Activated CD4-positive, alpha-beta memory T cell treated with anti-CD3 and anti-CD28 coated beads for 36 hours (primary cell): ENCODE results near the gene DAD1. TPM values are rescaled to one million over a fixed set of nuclear protein-coding genes. Genes with fewer than 3 reads are reported as not detected.
"Not testable (repeated sequence)": the region's sequence is repeated elsewhere in the genome, so short reads cannot be mapped to it uniquely, and the experiment has no call there.

Experiments used
- CTCF ChIA-PET: fragments of 350-600 bp; sonication (Branson Sonifier 250); formaldehyde crosslinking; loops from one replicate; lab custom pipeline; 2021; ENCODE audit warnings: antibody characterized with exemption, inconsistent platforms; lab: Charles Lee
- POLR2A ChIA-PET: fragments of 350-600 bp; sonication (Branson Sonifier 250); formaldehyde crosslinking; loops from one replicate; lab custom pipeline; 2021; ENCODE audit warnings: antibody characterized with exemption; lab: Charles Lee
- DNase-seq: peaks from one replicate; pipeline ENCODE4 v3.0.0-alpha.2; 2020
- H3K27ac Mint-ChIP-seq: one replicate; pipeline ENCODE4 v1.8.0; 2021; ENCODE audit warnings: mixed read lengths
- H3K27me3 Mint-ChIP-seq: one replicate; pipeline ENCODE4 v1.8.0; 2021; ENCODE audit warnings: mixed read lengths
- H3K36me3 Mint-ChIP-seq: one replicate; pipeline ENCODE4 v1.8.0; 2021; ENCODE audit warnings: mixed read lengths
- H3K4me1 Mint-ChIP-seq: one replicate; pipeline ENCODE4 v1.8.0; 2021; ENCODE audit warnings: low read depth, mixed read lengths
- H3K4me3 Mint-ChIP-seq: one replicate; pipeline ENCODE4 v1.8.0; 2021; ENCODE audit warnings: mild to moderate bottlenecking, mixed read lengths
- H3K9me3 Mint-ChIP-seq: one replicate; pipeline ENCODE4 v1.8.0; 2021; ENCODE audit warnings: mixed read lengths
- intact Hi-C: fragments of 100-400 bp; cut with micrococcal nuclease; formaldehyde crosslinking; loops from one replicate; pipeline ENCODE4 v1.15.1; 2023
- total RNA-seq, 2 experiments: library from RNA; stranded (reverse); gene quantifications; one replicate each; pipeline ENCODE4 v1.2.3, GENCODE V29; 2021

Gene DAD1
- 100 to 1,000 TPM; 292 to 305 TPM for total RNA-seq

DNA sequence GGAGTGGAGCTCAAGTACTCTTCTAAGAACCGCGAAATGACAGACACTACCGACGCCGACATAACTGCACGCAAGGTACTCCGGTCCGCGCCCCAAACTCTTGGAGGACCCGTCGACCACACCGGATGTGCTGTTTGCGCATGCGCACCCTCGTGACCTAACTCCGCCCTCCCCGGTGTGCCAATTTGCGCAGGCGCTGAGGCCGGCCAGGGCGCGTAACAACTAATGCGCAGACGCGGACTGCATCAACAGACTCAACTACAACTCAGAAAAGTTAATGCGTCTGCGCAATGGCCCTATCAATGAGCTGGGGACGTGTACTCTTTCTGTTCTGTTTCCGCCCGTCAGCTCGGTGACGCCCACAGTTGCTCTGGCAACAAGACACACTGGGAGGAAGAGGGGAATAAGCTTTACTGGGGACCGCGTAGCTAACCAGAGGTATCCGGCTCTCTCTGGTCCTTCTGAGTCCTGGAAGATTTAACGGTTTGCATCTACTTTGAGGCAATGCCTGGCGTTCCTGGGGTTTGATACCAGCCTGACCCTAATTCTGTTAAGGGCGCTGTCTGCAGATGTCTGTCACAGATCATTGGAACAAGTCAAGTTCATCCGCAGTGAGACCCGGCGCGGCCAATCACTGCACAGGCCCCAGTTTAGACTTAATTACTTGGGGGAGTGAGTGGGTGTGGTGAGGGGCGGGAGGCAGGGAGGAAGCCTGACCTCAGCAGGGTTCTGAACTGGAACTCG lies at the start of gene DAD1:
Gene DAD1, minus strand, starts transcription at position 129 of the 744 bp plus-strand sequence. Its CDS starts 67 bp downstream, at position 62.
- Mint-ChIP-seq H3K27me3 (peaks cover 5% of the 10 kb centered on the region), H3K4me3 (peak within 1 kb of the TSS; percentile 99), H3K36me3 (peaks cover 31% of the 10 kb centered on the region), H3K4me1 (peaks cover 64% of the 10 kb centered on the region), H3K27ac (peak within 1 kb of the TSS; percentile 100), H3K9me3 (no peaks in the 10 kb centered on the region)
- ChIA-PET POLR2A (interaction anchor here (0.6 to 4.5 kb wide), 23 partner anchors 10 to 982 kb away, joined by 3 to 77 read pairs (median 5); partner anchors contain the start of genes ABHD4, LRP10, MRPL52 and OXA1L), CTCF (interaction anchor here (0.6 to 5.1 kb wide), 25 partner anchors 11 to 744 kb away, joined by 3 to 82 read pairs (median 4); partner anchors contain the start of genes ABHD4, OXA1L, PRMT5 and RBM23)
- DNase-seq, result peak; percentile 100
- intact Hi-C loops, result loop anchor here (1.0 to 10.0 kb wide), 11 partner anchors 9 to 1134 kb away; partner anchors contain the start of genes ABHD4, CHD8, LRP10 and OXA1L

DNA sequence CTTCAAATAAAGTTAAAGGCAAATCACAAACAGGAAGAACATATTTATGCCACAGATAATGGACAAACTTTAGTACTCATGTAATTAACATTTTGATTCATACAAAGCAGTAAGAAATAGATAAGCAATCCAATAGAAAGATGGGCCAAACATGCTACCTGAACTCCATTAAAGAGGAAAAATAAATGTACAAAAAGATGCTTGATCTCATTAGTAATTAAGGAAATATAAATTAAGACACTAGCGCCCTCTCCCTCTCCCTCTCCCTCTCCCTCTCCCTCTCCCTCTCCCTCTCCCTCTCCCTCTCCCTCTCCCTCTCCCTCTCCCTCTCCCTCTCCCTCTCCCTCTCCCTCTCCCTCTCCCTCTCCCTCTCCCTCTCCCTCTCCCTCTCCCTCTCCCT lies 47.0 kb upstream of the DAD1 start:
- not testable (repeated sequence) for H3K27me3 Mint-ChIP-seq

GRCh38 chr14:22634233-22634900 lies 45.3 kb upstream of the DAD1 start:
- no peak overlapping the region for H3K27ac Mint-ChIP-seq
- no peaks in the 10 kb centered on the region for H3K36me3 Mint-ChIP-seq
- ChIA-PET CTCF (no interaction called here), POLR2A (no interaction called here)
- no peak for DNase-seq
- intact Hi-C loops, result no loop called here
- no peaks in the 10 kb centered on the region for H3K4me1 Mint-ChIP-seq
- peaks cover 9% of the 10 kb centered on the region for H3K9me3 Mint-ChIP-seq
- H3K27me3 Mint-ChIP-seq, result peaks cover 7% of the 10 kb centered on the region
- H3K4me3 Mint-ChIP-seq, result no peak overlapping the region

More for the DNA sequence above, 47.0 kb upstream of the DAD1 start:
- H3K4me1 Mint-ChIP-seq, DNase-seq, H3K36me3 Mint-ChIP-seq, CTCF ChIA-PET, POLR2A ChIA-PET, intact Hi-C loops, H3K4me3 Mint-ChIP-seq, H3K27ac Mint-ChIP-seq, H3K9me3 Mint-ChIP-seq: not testable (repeated sequence)

DNA sequence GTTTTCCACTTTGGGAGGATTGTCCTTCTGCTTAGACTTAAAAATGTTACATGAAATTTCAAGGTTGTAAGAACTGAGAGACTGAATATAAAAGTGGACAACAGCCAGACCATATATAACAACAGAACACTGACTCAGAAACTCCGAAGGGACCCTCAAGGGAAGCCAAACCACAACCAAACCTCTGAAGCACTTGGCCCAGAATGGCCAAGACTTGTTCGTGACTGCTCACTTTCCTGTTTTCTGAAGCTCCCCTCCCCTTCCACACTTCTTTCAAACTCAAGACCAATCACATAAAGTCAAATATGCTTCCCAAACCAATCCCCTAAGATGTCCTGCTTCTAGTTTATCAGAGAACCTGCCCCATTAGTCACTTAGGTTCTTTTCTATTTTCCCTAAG lies 41.5 kb upstream of the DAD1 start:
- no peak for DNase-seq
- H3K36me3 Mint-ChIP-seq, result no peaks in the 10 kb centered on the region
- intact Hi-C loops, result no loop called here
- H3K27me3 Mint-ChIP-seq, result peaks cover 11% of the 10 kb centered on the region
- no peak overlapping the region for H3K4me3 Mint-ChIP-seq
- peaks cover 9% of the 10 kb centered on the region for H3K9me3 Mint-ChIP-seq
- no peaks in the 10 kb centered on the region for H3K4me1 Mint-ChIP-seq
- no peak overlapping the region for H3K27ac Mint-ChIP-seq
- CTCF ChIA-PET, result no interaction called here
- POLR2A ChIA-PET, result no interaction called here

- intact Hi-C loops, result no loop called here
- H3K36me3 Mint-ChIP-seq, result no peaks in the 10 kb centered on the region
- no peak for DNase-seq
- POLR2A ChIA-PET, result no interaction called here
- CTCF ChIA-PET, result no interaction called here
- H3K27me3 Mint-ChIP-seq, result peaks cover 11% of the 10 kb centered on the region
- H3K4me3 Mint-ChIP-seq, result no peak overlapping the region
- H3K9me3 Mint-ChIP-seq, result peaks cover 9% of the 10 kb centered on the region
- no peaks in the 10 kb centered on the region for H3K4me1 Mint-ChIP-seq
- no peak overlapping the region for H3K27ac Mint-ChIP-seq
These were observed 41.0 kb upstream of the DAD1 start for GRCh38 chr14:22630066-22630465.

DNA sequence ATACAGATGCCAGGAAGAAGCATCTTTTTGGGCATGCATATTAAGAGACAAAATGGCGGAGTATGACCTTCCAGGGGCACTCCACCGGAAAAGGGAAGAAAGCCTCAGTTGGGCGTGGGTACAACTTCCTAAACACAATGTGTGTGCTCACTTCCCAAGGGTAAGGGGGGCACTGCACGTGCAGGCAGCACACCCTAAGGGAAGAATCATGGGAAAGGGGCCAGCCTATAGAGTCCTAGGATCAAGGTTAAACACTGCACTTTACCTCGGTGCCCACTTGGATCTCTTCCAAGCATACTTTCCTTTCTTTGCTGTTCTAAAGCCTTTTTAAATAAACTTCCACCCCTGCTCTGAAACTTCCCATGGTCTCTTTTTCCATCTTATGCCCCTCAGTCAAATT lies 40.3 kb upstream of the DAD1 start:
- no peak for DNase-seq
- no peak overlapping the region for H3K27ac Mint-ChIP-seq
- H3K4me1 Mint-ChIP-seq, result no peaks in the 10 kb centered on the region
- POLR2A ChIA-PET, result no interaction called here
- intact Hi-C loops, result no loop called here
- no peak overlapping the region for H3K4me3 Mint-ChIP-seq
- peaks cover 9% of the 10 kb centered on the region for H3K9me3 Mint-ChIP-seq
- H3K27me3 Mint-ChIP-seq, result peaks cover 11% of the 10 kb centered on the region
- no peaks in the 10 kb centered on the region for H3K36me3 Mint-ChIP-seq
- CTCF ChIA-PET, result no interaction called here

- Mint-ChIP-seq H3K4me3 (no peak overlapping the region), H3K9me3 (peaks cover 9% of the 10 kb centered on the region), H3K36me3 (no peaks in the 10 kb centered on the region), H3K27me3 (peaks cover 9% of the 10 kb centered on the region), H3K4me1 (peaks cover 2% of the 10 kb centered on the region), H3K27ac (no peak overlapping the region)
- no peak for DNase-seq
- ChIA-PET POLR2A (no interaction called here), CTCF (no interaction called here)
- intact Hi-C loops, result no loop called here
These were observed 38.7 kb upstream of the DAD1 start for GRCh38 chr14:22627506-22628263.

- no peak overlapping the region for H3K4me3 Mint-ChIP-seq
- peaks cover 2% of the 10 kb centered on the region for H3K4me1 Mint-ChIP-seq
- H3K36me3 Mint-ChIP-seq, result no peaks in the 10 kb centered on the region
- intact Hi-C loops, result no loop called here
- peaks cover 9% of the 10 kb centered on the region for H3K9me3 Mint-ChIP-seq
- DNase-seq, result no peak
- no peak overlapping the region for H3K27ac Mint-ChIP-seq
- peaks cover 9% of the 10 kb centered on the region for H3K27me3 Mint-ChIP-seq
- ChIA-PET POLR2A (no interaction called here), CTCF (no interaction called here)
These were observed 37.6 kb upstream of the DAD1 start for GRCh38 chr14:22626590-22626989.

- ChIA-PET POLR2A (no interaction called here), CTCF (no interaction called here)
- Mint-ChIP-seq H3K27me3 (peaks cover 6% of the 10 kb centered on the region), H3K4me3 (no peak overlapping the region), H3K36me3 (no peaks in the 10 kb centered on the region), H3K4me1 (peaks cover 2% of the 10 kb centered on the region), H3K9me3 (no peaks in the 10 kb centered on the region), H3K27ac (no peak overlapping the region)
- DNase-seq, result no peak
- intact Hi-C loops, result no loop called here
These were observed 34.0 kb upstream of the DAD1 start for GRCh38 chr14:22623047-22623446.

GRCh38 chr14:22622255-22622654 lies 33.2 kb upstream of the DAD1 start:
- peaks cover 6% of the 10 kb centered on the region for H3K27me3 Mint-ChIP-seq
- H3K27ac Mint-ChIP-seq, result no peak overlapping the region
- CTCF ChIA-PET, result no interaction called here
- H3K36me3 Mint-ChIP-seq, result no peaks in the 10 kb centered on the region
- intact Hi-C loops, result no loop called here
- POLR2A ChIA-PET, result no interaction called here
- DNase-seq, result no peak
- peaks cover 2% of the 10 kb centered on the region for H3K4me1 Mint-ChIP-seq
- no peaks in the 10 kb centered on the region for H3K9me3 Mint-ChIP-seq
- no peak overlapping the region for H3K4me3 Mint-ChIP-seq

DNA sequence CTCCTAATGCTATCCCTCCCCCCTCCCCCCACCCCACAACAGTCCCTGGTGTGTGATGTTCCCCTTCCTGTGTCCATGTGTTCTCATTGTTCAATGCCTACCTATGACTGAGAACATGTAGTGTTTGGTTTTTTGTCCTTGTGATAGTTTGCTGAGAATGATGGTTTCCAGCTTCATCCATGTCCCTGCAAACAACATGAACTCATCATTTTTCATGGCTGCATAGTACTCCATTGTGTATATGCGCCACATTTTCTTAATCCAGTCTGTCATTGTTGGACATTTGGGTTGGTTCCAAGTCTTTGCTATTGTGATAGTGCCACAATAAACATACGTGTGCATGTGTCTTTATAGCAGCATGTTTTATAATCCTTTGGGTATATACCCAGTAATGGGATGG lies 26.7 kb upstream of the DAD1 start:
- POLR2A ChIA-PET, H3K4me1 Mint-ChIP-seq, H3K9me3 Mint-ChIP-seq, H3K4me3 Mint-ChIP-seq, H3K27me3 Mint-ChIP-seq, H3K27ac Mint-ChIP-seq, DNase-seq, CTCF ChIA-PET, intact Hi-C loops: not testable (repeated sequence)
- peaks cover 10% of the 10 kb centered on the region for H3K36me3 Mint-ChIP-seq

GRCh38 chr14:22614240-22614799 lies 25.3 kb upstream of the DAD1 start:
- Mint-ChIP-seq H3K36me3 (peaks cover 19% of the 10 kb centered on the region), H3K9me3 (no peaks in the 10 kb centered on the region), H3K27me3 (no peaks in the 10 kb centered on the region), H3K4me3 (no peak overlapping the region), H3K4me1 (no peaks in the 10 kb centered on the region), H3K27ac (no peak overlapping the region)
- CTCF ChIA-PET, result no interaction called here
- intact Hi-C loops, result no loop called here
- DNase-seq, result no peak
- POLR2A ChIA-PET, result no interaction called here
